Activated CD8-positive, alpha-beta T cell treated with anti-CD3 and anti-CD28 coated beads for 36 hours (primary cell): ENCODE measurements around the gene RXFP4. TPM values are rescaled to one million over a fixed set of nuclear protein-coding genes. Genes with fewer than 3 reads are reported as not detected.

Experiments
- ATAC-seq: fragments of 200-7000 bp; cut with Tn5 transposase; one replicate; pipeline ENCODE4 v1.10.0; 2021; ENCODE audit warnings: mild to moderate bottlenecking, moderate library complexity
- CTCF ChIA-PET: fragments of 350-600 bp; sonication (Branson Sonifier 250); formaldehyde crosslinking; loops from one replicate; lab custom pipeline; 2021; ENCODE audit warnings: antibody characterized with exemption; lab: Charles Lee
- POLR2A ChIA-PET: fragments of 350-600 bp; sonication (Branson Sonifier 250); formaldehyde crosslinking; loops from one replicate; lab custom pipeline; 2021; ENCODE audit warnings: antibody characterized with exemption; lab: Charles Lee
- DNase-seq: peaks from one replicate; pipeline ENCODE4 v3.0.0-alpha.2; 2020
- H3K27ac Mint-ChIP-seq: one replicate; pipeline ENCODE4 v1.8.0; 2021; ENCODE audit warnings: mild to moderate bottlenecking, mixed read lengths
- H3K27me3 Mint-ChIP-seq: one replicate; pipeline ENCODE4 v1.8.0; 2021; ENCODE audit warnings: mixed read lengths
- H3K36me3 Mint-ChIP-seq: one replicate; pipeline ENCODE4 v1.8.0; 2021; ENCODE audit warnings: low read depth, mixed read lengths
- H3K4me1 Mint-ChIP-seq: one replicate; pipeline ENCODE4 v1.8.0; 2021; ENCODE audit warnings: low read depth, mixed read lengths
- H3K4me3 Mint-ChIP-seq: one replicate; pipeline ENCODE4 v1.8.0; 2021; ENCODE audit warnings: mild to moderate bottlenecking, moderate library complexity, mixed read lengths
- H3K9me3 Mint-ChIP-seq: one replicate; pipeline ENCODE4 v1.8.0; 2021; ENCODE audit warnings: mixed read lengths
- intact Hi-C: fragments of 100-400 bp; cut with micrococcal nuclease; formaldehyde crosslinking; loops from one replicate; pipeline ENCODE4 v1.10.0; 2022
- total RNA-seq, 2 experiments: library from RNA; stranded (reverse); gene quantifications; one replicate each; pipeline ENCODE4 v1.2.3, GENCODE V29; 2021
- TF ChIP-seq, protein P1 (sequence below): fragments of 200-600 bp; IDR thresholded peaks from one replicate; pipeline ENCODE4 v1.8.0; 2022; ENCODE audit warnings: antibody characterized with exemption, mild to moderate bottlenecking

The RXFP4 gene
- total RNA-seq, 2 experiments from 2014 or later = not detected

DNA sequence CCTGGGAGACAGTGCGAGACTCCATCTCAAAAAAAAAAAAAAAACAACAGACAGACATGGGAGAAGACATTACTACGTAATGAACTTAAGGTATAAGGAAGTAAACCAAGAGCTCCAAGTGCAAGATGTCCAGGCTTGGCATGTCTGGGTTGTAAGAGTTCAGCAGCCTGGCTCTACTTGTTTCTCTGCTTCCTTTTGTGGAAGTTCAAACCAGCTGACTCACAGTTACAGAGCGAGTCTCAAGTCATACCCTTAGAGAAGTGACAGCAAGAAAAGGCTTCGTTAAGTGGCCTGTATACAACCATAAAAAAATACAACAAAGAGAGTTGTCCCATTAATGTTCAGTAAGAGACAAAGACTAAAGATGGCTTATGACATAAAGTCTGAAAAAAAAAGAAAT, 31.5 kb upstream of the RXFP4 start:
- intact Hi-C loops = no loop called here
- ChIA-PET CTCF (interaction anchor here (1.3 kb wide), 1 partner anchor 53 kb away, joined by 3 read pairs; the partner anchor contains the start of gene GON4L), POLR2A (interaction anchor here (1.2 kb wide), 1 partner anchor 30 kb away, joined by 3 read pairs; no protein-coding TSS in a partner anchor)
- ATAC-seq (no peak), DNase-seq (no peak)
- H3K36me3 Mint-ChIP-seq = peaks cover 41% of the 10 kb centered on the region
- H3K27me3 Mint-ChIP-seq = no peaks in the 10 kb centered on the region
- peak overlapping the region; percentile 94 for H3K4me3 Mint-ChIP-seq
- no peaks in the 10 kb centered on the region for H3K9me3 Mint-ChIP-seq
- peaks cover 21% of the 10 kb centered on the region for H3K4me1 Mint-ChIP-seq
- H3K27ac Mint-ChIP-seq = peak overlapping the region; percentile 98
- TF ChIP-seq, protein P1, sequence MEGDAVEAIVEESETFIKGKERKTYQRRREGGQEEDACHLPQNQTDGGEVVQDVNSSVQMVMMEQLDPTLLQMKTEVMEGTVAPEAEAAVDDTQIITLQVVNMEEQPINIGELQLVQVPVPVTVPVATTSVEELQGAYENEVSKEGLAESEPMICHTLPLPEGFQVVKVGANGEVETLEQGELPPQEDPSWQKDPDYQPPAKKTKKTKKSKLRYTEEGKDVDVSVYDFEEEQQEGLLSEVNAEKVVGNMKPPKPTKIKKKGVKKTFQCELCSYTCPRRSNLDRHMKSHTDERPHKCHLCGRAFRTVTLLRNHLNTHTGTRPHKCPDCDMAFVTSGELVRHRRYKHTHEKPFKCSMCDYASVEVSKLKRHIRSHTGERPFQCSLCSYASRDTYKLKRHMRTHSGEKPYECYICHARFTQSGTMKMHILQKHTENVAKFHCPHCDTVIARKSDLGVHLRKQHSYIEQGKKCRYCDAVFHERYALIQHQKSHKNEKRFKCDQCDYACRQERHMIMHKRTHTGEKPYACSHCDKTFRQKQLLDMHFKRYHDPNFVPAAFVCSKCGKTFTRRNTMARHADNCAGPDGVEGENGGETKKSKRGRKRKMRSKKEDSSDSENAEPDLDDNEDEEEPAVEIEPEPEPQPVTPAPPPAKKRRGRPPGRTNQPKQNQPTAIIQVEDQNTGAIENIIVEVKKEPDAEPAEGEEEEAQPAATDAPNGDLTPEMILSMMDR = no peak

DNA sequence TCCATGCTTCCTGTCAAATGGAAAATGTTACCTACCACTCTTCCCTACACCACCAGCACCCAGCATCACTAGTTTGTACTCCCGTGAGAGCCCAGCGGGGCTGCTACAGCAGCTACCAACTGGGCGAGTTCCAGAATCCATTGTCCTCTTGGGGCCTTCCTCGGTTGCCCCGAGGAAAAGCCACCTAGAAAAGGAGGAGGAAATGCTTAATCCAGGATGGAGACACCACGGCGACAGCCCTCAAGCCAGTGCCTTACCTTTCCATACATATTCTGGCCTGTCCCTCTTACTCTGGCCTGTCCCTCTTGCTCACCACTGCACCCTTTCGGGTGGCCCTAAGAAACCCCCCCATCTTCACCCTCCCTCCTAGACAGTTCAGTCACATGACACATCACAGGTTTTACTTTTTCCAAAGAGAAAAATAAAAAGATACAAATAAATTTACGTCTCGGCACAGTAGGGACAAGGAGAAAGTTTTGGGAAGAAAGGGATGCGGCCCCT, 30.8 kb upstream of the RXFP4 start:
- POLR2A ChIA-PET = interaction anchor here (1.1 to 1.2 kb wide), 2 partner anchors 24 to 30 kb away, joined by 3 to 4 read pairs; no protein-coding TSS in a partner anchor
- CTCF ChIA-PET = interaction anchor here (1.3 kb wide), 1 partner anchor 54 kb away, joined by 3 read pairs; the partner anchor contains the start of gene GON4L
- H3K4me3 Mint-ChIP-seq = peak overlapping the region; percentile 94
- peaks cover 42% of the 10 kb centered on the region for H3K36me3 Mint-ChIP-seq
- ATAC-seq = peak; percentile 37
- H3K9me3 Mint-ChIP-seq = no peaks in the 10 kb centered on the region
- no peaks in the 10 kb centered on the region for H3K27me3 Mint-ChIP-seq
- peaks cover 21% of the 10 kb centered on the region for H3K4me1 Mint-ChIP-seq
- TF ChIP-seq, protein P1 = no peak
- H3K27ac Mint-ChIP-seq = peak overlapping the region; percentile 98
- peak; percentile 27 for DNase-seq
- intact Hi-C loops = no loop called here

DNA sequence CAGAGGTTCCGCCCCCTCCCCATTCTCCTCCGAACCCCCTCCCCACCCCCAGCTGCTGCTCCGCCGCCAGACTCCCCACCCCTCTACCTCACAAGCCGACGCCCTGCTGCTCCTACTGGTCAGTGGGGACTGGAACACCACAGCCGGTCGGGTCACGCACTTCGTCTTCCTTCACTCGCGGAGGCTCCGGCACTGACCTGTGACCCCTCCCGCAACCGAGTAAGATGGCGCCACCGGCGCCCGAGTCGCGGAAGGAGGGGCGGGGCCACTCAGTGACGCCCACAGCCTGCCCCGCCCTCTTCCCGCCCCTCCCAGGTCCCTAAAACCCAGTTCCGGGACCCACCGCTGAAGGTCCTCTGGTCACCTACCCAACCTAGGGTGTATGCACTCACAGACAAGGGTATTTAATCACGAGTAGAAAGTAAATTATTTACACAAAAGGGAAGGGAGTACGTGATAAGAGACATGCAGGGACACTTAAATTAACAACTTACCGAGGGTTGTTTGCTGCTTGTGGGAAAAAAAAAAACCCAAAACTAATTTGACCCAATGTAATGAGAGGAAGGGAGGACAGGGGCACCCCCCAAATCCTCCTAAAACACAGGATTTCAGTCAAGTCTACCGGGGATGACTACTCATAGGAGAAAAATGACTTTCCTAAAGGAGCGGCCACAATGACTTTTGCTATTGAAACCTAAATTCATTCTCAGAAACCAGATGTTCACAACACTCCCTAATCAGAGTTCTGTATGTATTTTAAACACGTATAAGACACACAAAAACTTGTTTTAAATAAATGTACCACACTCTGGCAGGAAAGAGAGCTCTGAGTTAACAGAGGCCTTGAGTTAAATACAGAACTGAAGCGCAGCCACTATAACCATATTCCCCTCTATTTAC, 30.0 kb upstream of the RXFP4 start, which contains the start of gene RIT1:
RIT1 (minus strand) TSS at position 194 of the 900 bp plus-strand sequence. CDS start 588 bp downstream, outside the sequence.
- TF ChIP-seq, protein P1 = peak; percentile 9
- POLR2A ChIA-PET = interaction anchor here (0.8 to 1.3 kb wide), 6 partner anchors 13 to 65 kb away, joined by 3 to 8 read pairs (median 3); no protein-coding TSS in a partner anchor
- CTCF ChIA-PET = interaction anchor here (1.3 to 1.4 kb wide), 4 partner anchors 21 to 78 kb away, joined by 3 to 5 read pairs (median 3); partner anchors contain the start of gene GON4L
- Mint-ChIP-seq H3K9me3 (no peaks in the 10 kb centered on the region), H3K27me3 (no peaks in the 10 kb centered on the region), H3K27ac (peak within 1 kb of the TSS; percentile 98), H3K4me3 (peak within 1 kb of the TSS; percentile 94), H3K36me3 (peaks cover 46% of the 10 kb centered on the region), H3K4me1 (peaks cover 21% of the 10 kb centered on the region)
- DNase-seq = peak; percentile 92
- intact Hi-C loops = no loop called here
- peak; percentile 94 for ATAC-seq

DNA sequence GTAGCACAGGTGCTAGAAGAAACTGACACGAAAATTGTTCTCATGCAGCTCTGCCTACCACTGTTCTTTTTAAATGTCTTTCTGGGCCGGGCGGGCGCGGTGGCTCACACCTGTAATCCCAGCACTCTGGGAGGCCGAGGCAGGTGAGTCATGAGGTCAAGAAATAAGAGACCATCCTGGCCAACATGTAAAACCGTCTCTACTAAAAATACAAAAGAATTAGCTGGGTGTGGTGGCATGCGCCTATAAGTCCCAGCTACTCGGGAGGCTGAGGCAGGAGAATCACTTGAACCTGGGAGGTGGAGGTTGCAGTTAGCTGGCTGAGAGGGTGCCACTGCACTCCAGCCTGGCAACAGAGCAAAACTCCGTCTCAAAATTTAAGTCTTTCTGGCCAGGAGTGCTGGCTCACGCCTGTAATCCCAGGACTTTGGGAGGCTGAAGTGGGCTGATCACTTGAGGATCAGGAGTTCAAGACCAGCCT, 29.3 kb upstream of the RXFP4 start:
- POLR2A ChIA-PET = interaction anchor here (0.8 to 1.4 kb wide), 5 partner anchors 13 to 65 kb away, joined by 3 to 8 read pairs (median 3); partner anchors contain the start of gene KHDC4
- Mint-ChIP-seq H3K4me3 (peak overlapping the region; percentile 94), H3K9me3 (no peaks in the 10 kb centered on the region), H3K27me3 (no peaks in the 10 kb centered on the region), H3K27ac (peak overlapping the region; percentile 98), H3K4me1 (peaks cover 21% of the 10 kb centered on the region), H3K36me3 (peaks cover 50% of the 10 kb centered on the region)
- DNase-seq = no peak
- intact Hi-C loops = no loop called here
- CTCF ChIA-PET = interaction anchor here (1.3 to 1.4 kb wide), 3 partner anchors 20 to 78 kb away, joined by 3 to 5 read pairs (median 3); no protein-coding TSS in a partner anchor
- TF ChIP-seq, protein P1 = no peak
- no peak for ATAC-seq
